ENCODE results near the gene ASTE1. TPM values are rescaled to one million over a fixed set of nuclear protein-coding genes. Genes with fewer than 3 reads are reported as not detected.

The ASTE1 gene
- total RNA-seq, result 3.7 TPM

GRCh38 chr3:131026321-131027151 lies at the start of gene ASTE1, which contains the start of gene NEK11:
Gene ASTE1 (minus strand): TSS chr3:131026825. CDS start chr3:131025306, 1,519 bp downstream.
Gene NEK11 (plus strand): TSS chr3:131026877. CDS start chr3:131029709, 2,832 bp downstream.
- no peak for DNase-seq (ENCODE audit: extremely low spot score in 2 of 2)
- intact Hi-C loops (cut with DNase I), result no loop called here
- peak within 1 kb of the TSS; percentile 78 for H3K27ac ChIP-seq
- H3K4me3 ChIP-seq, result peak within 1 kb of the TSS; percentile 67 to 68
- H3K4me1 ChIP-seq, result peaks cover 51% of the 10 kb centered on the region
- H3K9me3 ChIP-seq, result no peaks in the 10 kb centered on the region
- no peaks in the 10 kb centered on the region for H3K27me3 ChIP-seq
- H3K36me3 ChIP-seq, result peaks cover 0 to 6% of the 10 kb centered on the region in 2 donors
- no peak for TF ChIP-seq POLR2A (IDR thresholded peaks at IDR 0.05)
- peak; percentile 79 to 88 for TF ChIP-seq POLR2AphosphoS5 (IDR thresholded peaks at IDR 0.05; ENCODE audit: insufficient read depth in 1 of 2, low read depth in 1 of 2)

- H3K4me3 ChIP-seq, result no peak overlapping the region
- DNase-seq (ENCODE audit: extremely low spot score in 2 of 2), result no peak
- intact Hi-C loops (cut with DNase I), result no loop called here
- no peak overlapping the region for H3K27ac ChIP-seq
- TF ChIP-seq CTCF (IDR thresholded peaks at IDR 0.05), result no peak
- no peak for TF ChIP-seq POLR2A (IDR thresholded peaks at IDR 0.05)
- TF ChIP-seq POLR2AphosphoS5 (IDR thresholded peaks at IDR 0.05; ENCODE audit: insufficient read depth in 1 of 2, low read depth in 1 of 2), result no peak
- H3K27me3 ChIP-seq, result no peaks in the 10 kb centered on the region
- H3K9me3 ChIP-seq, result no peaks in the 10 kb centered on the region
- H3K4me1 ChIP-seq, result no peaks in the 10 kb centered on the region
- no peaks in the 10 kb centered on the region for H3K36me3 ChIP-seq
These were observed 49.2 kb upstream of the ASTE1 start for GRCh38 chr3:131075632-131076328.

GRCh38 chr3:131072845-131073244 lies 46.2 kb upstream of the ASTE1 start:
- DNase-seq (ENCODE audit: extremely low spot score in 2 of 2), result no peak
- TF ChIP-seq CTCF (IDR thresholded peaks at IDR 0.05) (no peak), POLR2AphosphoS5 (IDR thresholded peaks at IDR 0.05; ENCODE audit: insufficient read depth in 1 of 2, low read depth in 1 of 2) (no peak), POLR2A (IDR thresholded peaks at IDR 0.05) (no peak)
- intact Hi-C loops (cut with DNase I), result no loop called here
- no peaks in the 10 kb centered on the region for H3K27me3 ChIP-seq
- no peaks in the 10 kb centered on the region for H3K36me3 ChIP-seq
- H3K4me1 ChIP-seq, result no peaks in the 10 kb centered on the region
- H3K9me3 ChIP-seq, result no peaks in the 10 kb centered on the region
- no peak overlapping the region for H3K4me3 ChIP-seq
- H3K27ac ChIP-seq, result peak overlapping the region; percentile 3

GRCh38 chr3:131072099-131072559 lies 45.5 kb upstream of the ASTE1 start:
- H3K9me3 ChIP-seq, result no peaks in the 10 kb centered on the region
- H3K27me3 ChIP-seq, result no peaks in the 10 kb centered on the region
- H3K4me3 ChIP-seq, result no peak overlapping the region
- H3K36me3 ChIP-seq, result no peaks in the 10 kb centered on the region
- intact Hi-C loops (cut with DNase I), result no loop called here
- DNase-seq (ENCODE audit: extremely low spot score in 2 of 2), result no peak
- peak overlapping the region; percentile 3 for H3K27ac ChIP-seq
- TF ChIP-seq POLR2A (IDR thresholded peaks at IDR 0.05) (no peak), CTCF (IDR thresholded peaks at IDR 0.05) (no peak), POLR2AphosphoS5 (IDR thresholded peaks at IDR 0.05; ENCODE audit: insufficient read depth in 1 of 2, low read depth in 1 of 2) (no peak)
- H3K4me1 ChIP-seq, result no peaks in the 10 kb centered on the region

GRCh38 chr3:131067983-131068382 lies 41.4 kb upstream of the ASTE1 start:
- H3K9me3 ChIP-seq, result no peaks in the 10 kb centered on the region
- no peaks in the 10 kb centered on the region for H3K4me1 ChIP-seq
- no peaks in the 10 kb centered on the region for H3K27me3 ChIP-seq
- DNase-seq (ENCODE audit: extremely low spot score in 2 of 2), result no peak
- no peak overlapping the region for H3K27ac ChIP-seq
- intact Hi-C loops (cut with DNase I), result no loop called here
- H3K4me3 ChIP-seq, result no peak overlapping the region
- H3K36me3 ChIP-seq, result no peaks in the 10 kb centered on the region
- TF ChIP-seq CTCF (IDR thresholded peaks at IDR 0.05), result no peak
- TF ChIP-seq POLR2A (IDR thresholded peaks at IDR 0.05), result no peak
- no peak for TF ChIP-seq POLR2AphosphoS5 (IDR thresholded peaks at IDR 0.05; ENCODE audit: insufficient read depth in 1 of 2, low read depth in 1 of 2)

All from vagina (tissue), 2 donors.